PC-9 (cell line): ENCODE measurements around the gene BOC.

Experiments
- EZH2 ChIP-seq: fragments of 200-600 bp; sonication (generic); IDR thresholded peaks from 2 replicates; pipeline ENCODE4 v1.8.0; 2017; ENCODE audit warnings: antibody characterized with exemption, low read depth
- TF ChIP-seq, protein P1 (sequence below): fragments of 200-600 bp; sonication (generic); conservative IDR thresholded peaks from 2 replicates; pipeline ENCODE4 v1.6.1; 2017; ENCODE audit warnings: mixed run types, antibody characterized with exemption, mild to moderate bottlenecking, moderate library complexity

- TF ChIP-seq, protein P1, sequence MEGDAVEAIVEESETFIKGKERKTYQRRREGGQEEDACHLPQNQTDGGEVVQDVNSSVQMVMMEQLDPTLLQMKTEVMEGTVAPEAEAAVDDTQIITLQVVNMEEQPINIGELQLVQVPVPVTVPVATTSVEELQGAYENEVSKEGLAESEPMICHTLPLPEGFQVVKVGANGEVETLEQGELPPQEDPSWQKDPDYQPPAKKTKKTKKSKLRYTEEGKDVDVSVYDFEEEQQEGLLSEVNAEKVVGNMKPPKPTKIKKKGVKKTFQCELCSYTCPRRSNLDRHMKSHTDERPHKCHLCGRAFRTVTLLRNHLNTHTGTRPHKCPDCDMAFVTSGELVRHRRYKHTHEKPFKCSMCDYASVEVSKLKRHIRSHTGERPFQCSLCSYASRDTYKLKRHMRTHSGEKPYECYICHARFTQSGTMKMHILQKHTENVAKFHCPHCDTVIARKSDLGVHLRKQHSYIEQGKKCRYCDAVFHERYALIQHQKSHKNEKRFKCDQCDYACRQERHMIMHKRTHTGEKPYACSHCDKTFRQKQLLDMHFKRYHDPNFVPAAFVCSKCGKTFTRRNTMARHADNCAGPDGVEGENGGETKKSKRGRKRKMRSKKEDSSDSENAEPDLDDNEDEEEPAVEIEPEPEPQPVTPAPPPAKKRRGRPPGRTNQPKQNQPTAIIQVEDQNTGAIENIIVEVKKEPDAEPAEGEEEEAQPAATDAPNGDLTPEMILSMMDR: no peak
- TF ChIP-seq EZH2: no peak
Observed at GRCh38 chr3:113247675-113248458, 36.5 kb downstream of the BOC start.
